ENCODE data around the gene CEACAM3. TPM values are rescaled to one million over a fixed set of nuclear protein-coding genes. Genes with fewer than 3 reads are reported as not detected.

Gene CEACAM3
- total and polyA plus RNA-seq, 2 of the 8 experiments (the other 6 are each of a cell fraction or from before 2014, with no cell fraction given): not detected

DNA sequence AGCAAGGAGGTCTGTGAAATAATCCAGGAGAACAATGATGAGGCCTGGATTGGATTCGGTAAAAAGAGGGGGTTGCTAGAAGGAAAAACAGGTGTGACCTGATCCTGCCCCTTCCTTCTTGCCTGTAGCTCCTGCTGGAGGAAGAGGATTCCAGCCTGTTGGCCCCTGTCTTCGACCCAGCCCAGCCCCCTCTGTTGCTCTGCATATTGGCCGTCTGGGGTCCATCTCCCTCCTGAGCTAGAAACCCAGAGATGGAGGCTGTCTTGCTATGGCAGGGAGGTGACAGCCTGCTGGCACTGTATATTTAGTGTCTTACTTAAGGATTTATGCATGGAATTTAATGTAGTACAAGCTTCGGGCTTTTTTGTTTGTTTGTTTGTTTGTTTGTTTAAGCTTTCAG lies 55.1 kb downstream of the CEACAM3 start:
- H3K23me2 ChIP-seq (ENCODE audit: low read depth, low read length): no peaks in the 10 kb centered on the region
- H2BK5ac ChIP-seq (ENCODE audit: low read depth, low read length): no peak overlapping the region
- H2BK12ac ChIP-seq (ENCODE audit: low read depth, low read length): no peak overlapping the region
- CTCF ChIA-PET (ENCODE audit: partially characterized antibody): interaction anchor here (0.7 to 6.3 kb wide), 4 partner anchors 14 to 66 kb away, joined by 3 to 31 read pairs (median 4); no protein-coding TSS in a partner anchor
- no peak overlapping the region for H3K4ac ChIP-seq (replicated peaks; ENCODE audit: insufficient read length, low read depth, low read length)
- POLR2A ChIA-PET (ENCODE audit: partially characterized antibody): interaction anchor here (0.6 to 4.1 kb wide), 5 partner anchors 8 to 22 kb away, joined by 3 to 31 read pairs (median 3); partner anchors contain the start of gene RPS19
- H3K9me3 ChIP-seq (ENCODE audit: insufficient read depth in 2 of 2, low read depth in 1 of 2, low read length in 1 of 2): peaks cover 0 to 11% of the 10 kb centered on the region in 2 experiments; a peak in 2 of 4 replicates
- no peak overlapping the region for H3K23ac ChIP-seq (ENCODE audit: insufficient read length)
- no peak overlapping the region for H2AFZ ChIP-seq (ENCODE audit: low read length)
- H4K8ac ChIP-seq (ENCODE audit: extremely low read depth, insufficient read depth, low read length): no peak overlapping the region
- peak overlapping the region; percentile 32; the same call in 1 of the 2 replicates for H2BK20ac ChIP-seq (ENCODE audit: low read length)
- no peak overlapping the region for H3K4me2 ChIP-seq (ENCODE audit: insufficient read depth in 1 of 2, low read depth in 2 of 2, low read length in 2 of 2)
- no peak overlapping the region for H4K91ac ChIP-seq (replicated peaks; ENCODE audit: insufficient read length, low read length)
- no peaks in the 10 kb centered on the region; a peak in 1 of 7 replicates for H3K4me1 ChIP-seq (replicated peaks in 1 of 4; ENCODE audit: control insufficient read depth in 3 of 4, insufficient read depth in 4 of 4, low read length in 3 of 4)
- H3K56ac ChIP-seq (replicated peaks; ENCODE audit: insufficient read length, low read depth, low read length): no peak overlapping the region
- no peak for DNase-seq (ENCODE audit: low read depth in 1 of 2, low spot score in 2 of 2)
- H3K36me3 ChIP-seq (ENCODE audit: control insufficient read depth in 2 of 4, insufficient read depth in 4 of 4, low read length in 3 of 4): no peaks in the 10 kb centered on the region
- H2BK120ac ChIP-seq (replicated peaks; ENCODE audit: low read depth, low read length): no peak overlapping the region
- no peaks in the 10 kb centered on the region for H3K79me2 ChIP-seq (ENCODE audit: control insufficient read depth in 1 of 2, insufficient read depth in 2 of 2, low read length in 2 of 2)
- no peak for TF ChIP-seq ASH2L (IDR thresholded peaks at IDR 0.05; ENCODE audit: low read length)
- TF ChIP-seq GTF2F1 (IDR thresholded peaks at IDR 0.05; ENCODE audit: borderline replicate concordance, low read depth, low read length): no peak
- TF ChIP-seq KDM1A (IDR thresholded peaks at IDR 0.05; ENCODE audit: borderline replicate concordance, low read length): no peak
- TF ChIP-seq SAP30 (IDR thresholded peaks at IDR 0.05; ENCODE audit: insufficient read depth, insufficient replicate concordance, low read length): no peak
- TF ChIP-seq NANOG (IDR thresholded peaks at IDR 0.05; ENCODE audit: insufficient read depth, low read depth, low read length, poor library complexity, severe bottlenecking): no peak
- no peak for TF ChIP-seq TCF12 (IDR thresholded peaks at IDR 0.05; ENCODE audit: low read depth, low read length)
- TF ChIP-seq, protein P1, sequence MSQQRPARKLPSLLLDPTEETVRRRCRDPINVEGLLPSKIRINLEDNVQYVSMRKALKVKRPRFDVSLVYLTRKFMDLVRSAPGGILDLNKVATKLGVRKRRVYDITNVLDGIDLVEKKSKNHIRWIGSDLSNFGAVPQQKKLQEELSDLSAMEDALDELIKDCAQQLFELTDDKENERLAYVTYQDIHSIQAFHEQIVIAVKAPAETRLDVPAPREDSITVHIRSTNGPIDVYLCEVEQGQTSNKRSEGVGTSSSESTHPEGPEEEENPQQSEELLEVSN (IDR thresholded peaks at IDR 0.05): no peak
- no peak for TF ChIP-seq CBX5 (IDR thresholded peaks at IDR 0.05; ENCODE audit: low read depth, low read length)
- no peak overlapping the region for H3K27ac ChIP-seq (ENCODE audit: low read depth, low read length)
- no peaks in the 10 kb centered on the region for H3K27me3 ChIP-seq (replicated peaks in 1 of 4; ENCODE audit: control insufficient read depth in 3 of 4, extremely low read depth in 1 of 4, insufficient read depth in 3 of 4, low read length in 3 of 4)
- no peak overlapping the region for H4K5ac ChIP-seq (ENCODE audit: insufficient read length, low read depth, low read length)
- WGBS, 2 experiments (ENCODE audit: extremely low coverage in 1 of 2, insufficient coverage in 1 of 2, insufficient read length in 1 of 2, insufficient replicate concordance in 2 of 2, low coverage in 1 of 2, low lambda C conversion rate in 2 of 2, missing lambda C conversion rate in 1 of 2): 57% methylated on average over 4 of the region's 4 CpGs; no CpG with 5 or more reads in 1 of the 2 experiments
- no peaks in the 10 kb centered on the region for H4K20me1 ChIP-seq (replicated peaks in 1 of 2; ENCODE audit: control insufficient read depth in 1 of 2, insufficient read depth in 2 of 2, low read length in 2 of 2)
- H3K79me1 ChIP-seq (ENCODE audit: low read depth, low read length): no peaks in the 10 kb centered on the region
- H3K4me3 ChIP-seq (ENCODE audit: extremely low read depth in 1 of 4, insufficient read depth in 2 of 4, low read depth in 3 of 4, low read length in 4 of 4): no peak overlapping the region
- no peak overlapping the region for H2AK5ac ChIP-seq (ENCODE audit: low read depth, low read length)
- H3K9ac ChIP-seq (replicated peaks in 1 of 4; ENCODE audit: extremely low read depth in 1 of 4, low read depth in 3 of 4, low read length in 3 of 4): no peak overlapping the region
- FAIRE-seq: no peak
- H3K14ac ChIP-seq (ENCODE audit: insufficient read length): no peak overlapping the region
- H2BK15ac ChIP-seq (ENCODE audit: low read length): no peak overlapping the region; the same call in 1 of the 2 replicates
- no peak overlapping the region for H3K18ac ChIP-seq (ENCODE audit: extremely low read depth, low read length)

Data from H1 (cell line).